ENCODE data around the gene GPATCH8.

- no peak for TF ChIP-seq POLR2A (IDR thresholded peaks at IDR 0.05; ENCODE audit: control extremely low read depth in 1 of 2, low read depth in 2 of 2, low read length in 2 of 2)
- TF ChIP-seq MAFK (IDR thresholded peaks at IDR 0.05; ENCODE audit: low read depth, low read length) = no peak
- no peak for TF ChIP-seq ATF2 (IDR thresholded peaks at IDR 0.05; ENCODE audit: low read length)
- TF ChIP-seq SIN3A (conservative IDR thresholded peaks at IDR 0.05 in 1 of 2, IDR thresholded peaks at IDR 0.05 in 1 of 2; ENCODE audit: low read depth in 1 of 2, low read length in 2 of 2) = no peak
- TF ChIP-seq ATF3 (IDR thresholded peaks at IDR 0.05; ENCODE audit: insufficient read depth, low read depth, low read length) = no peak
- TF ChIP-seq TAF1 (IDR thresholded peaks at IDR 0.05; ENCODE audit: low read depth, low read length) = no peak
- TF ChIP-seq CBX5 (IDR thresholded peaks at IDR 0.05; ENCODE audit: low read depth, low read length) = no peak
- no peak for TF ChIP-seq CTCF (IDR thresholded peaks at IDR 0.05; ENCODE audit: control extremely low read depth in 1 of 3, insufficient read depth in 1 of 3, low read depth in 1 of 3, low read length in 3 of 3)
- no peak for TF ChIP-seq EZH2 (IDR thresholded peaks at IDR 0.05; ENCODE audit: low read depth, low read length, severe bottlenecking)
These were observed 51.4 kb downstream of the GPATCH8 start for GRCh38 chr17:44451832-44452231.

All from H1 (cell line).